ENCODE measurements around the gene LITAFD.

The LITAFD gene

DNA sequence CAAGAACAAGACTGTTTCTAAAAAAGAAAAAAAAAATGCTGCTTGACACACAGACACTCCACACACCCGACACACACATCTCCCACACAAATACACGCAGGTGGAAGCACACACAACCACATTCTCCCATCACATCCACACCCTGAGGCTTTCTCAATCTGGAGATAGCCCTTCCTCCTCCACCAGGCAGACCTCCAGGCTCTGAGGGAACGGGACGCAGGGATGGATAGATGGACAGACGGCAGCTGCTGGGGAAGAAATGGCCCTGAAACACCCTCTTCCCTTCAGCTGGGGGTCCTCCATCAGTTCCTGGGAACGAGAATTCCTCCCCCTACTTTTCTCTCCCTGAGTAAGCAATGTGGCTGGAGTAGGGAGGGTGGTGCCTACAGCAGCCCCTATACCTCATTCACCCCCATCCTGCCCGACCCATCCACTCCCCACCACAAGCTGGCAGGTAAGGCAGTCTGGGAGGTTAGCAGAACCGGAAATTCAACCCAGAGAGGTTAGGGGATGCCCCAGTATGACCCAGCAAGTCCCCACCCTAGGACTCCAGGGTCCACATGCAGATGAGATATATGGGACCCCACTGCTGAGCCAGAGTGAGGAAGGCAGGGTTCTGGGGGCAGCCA is 4.1 kb upstream of the LITAFD start:
- Mint-ChIP-seq H3K27me3 (ENCODE audit: low read depth, poor library complexity) (no peaks in the 10 kb centered on the region), H3K4me3 (no peak overlapping the region), H3K27ac (no peak overlapping the region), H3K4me1 (peaks cover 8% of the 10 kb centered on the region), H3K9me3 (no peaks in the 10 kb centered on the region), H3K36me3 (ENCODE audit: low read depth) (no peaks in the 10 kb centered on the region)
- no peak for DNase-seq
- TF ChIP-seq, protein P1, sequence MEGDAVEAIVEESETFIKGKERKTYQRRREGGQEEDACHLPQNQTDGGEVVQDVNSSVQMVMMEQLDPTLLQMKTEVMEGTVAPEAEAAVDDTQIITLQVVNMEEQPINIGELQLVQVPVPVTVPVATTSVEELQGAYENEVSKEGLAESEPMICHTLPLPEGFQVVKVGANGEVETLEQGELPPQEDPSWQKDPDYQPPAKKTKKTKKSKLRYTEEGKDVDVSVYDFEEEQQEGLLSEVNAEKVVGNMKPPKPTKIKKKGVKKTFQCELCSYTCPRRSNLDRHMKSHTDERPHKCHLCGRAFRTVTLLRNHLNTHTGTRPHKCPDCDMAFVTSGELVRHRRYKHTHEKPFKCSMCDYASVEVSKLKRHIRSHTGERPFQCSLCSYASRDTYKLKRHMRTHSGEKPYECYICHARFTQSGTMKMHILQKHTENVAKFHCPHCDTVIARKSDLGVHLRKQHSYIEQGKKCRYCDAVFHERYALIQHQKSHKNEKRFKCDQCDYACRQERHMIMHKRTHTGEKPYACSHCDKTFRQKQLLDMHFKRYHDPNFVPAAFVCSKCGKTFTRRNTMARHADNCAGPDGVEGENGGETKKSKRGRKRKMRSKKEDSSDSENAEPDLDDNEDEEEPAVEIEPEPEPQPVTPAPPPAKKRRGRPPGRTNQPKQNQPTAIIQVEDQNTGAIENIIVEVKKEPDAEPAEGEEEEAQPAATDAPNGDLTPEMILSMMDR (IDR thresholded peaks at IDR 0.05), result no peak

DNA sequence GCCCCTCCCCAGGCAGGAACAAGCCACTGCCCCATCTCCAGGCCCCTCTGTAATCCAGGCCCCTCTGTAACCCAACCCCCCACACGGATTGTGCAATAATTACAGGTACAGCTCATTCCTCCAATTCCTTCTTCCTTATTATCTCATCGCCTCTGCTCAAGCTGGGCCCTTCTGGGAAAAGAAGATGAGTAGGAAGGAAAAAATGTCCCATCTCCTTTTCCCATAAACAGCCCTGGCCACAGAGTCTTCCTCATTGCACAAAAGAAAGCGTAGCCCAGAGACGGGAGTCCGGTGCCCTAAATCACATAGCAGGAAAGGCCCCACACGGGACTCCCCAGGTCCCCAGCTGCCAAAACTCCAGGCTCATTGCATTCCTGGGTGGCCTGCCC is 3.6 kb upstream of the LITAFD start:
- H3K4me1 Mint-ChIP-seq, result peaks cover 8% of the 10 kb centered on the region
- peak overlapping the region; percentile 92 for H3K27ac Mint-ChIP-seq
- H3K9me3 Mint-ChIP-seq, result no peaks in the 10 kb centered on the region
- TF ChIP-seq, protein P1 (IDR thresholded peaks at IDR 0.05), result no peak
- H3K36me3 Mint-ChIP-seq (ENCODE audit: low read depth), result no peaks in the 10 kb centered on the region
- no peak overlapping the region for H3K4me3 Mint-ChIP-seq
- DNase-seq, result no peak
- no peaks in the 10 kb centered on the region for H3K27me3 Mint-ChIP-seq (ENCODE audit: low read depth, poor library complexity)

DNA sequence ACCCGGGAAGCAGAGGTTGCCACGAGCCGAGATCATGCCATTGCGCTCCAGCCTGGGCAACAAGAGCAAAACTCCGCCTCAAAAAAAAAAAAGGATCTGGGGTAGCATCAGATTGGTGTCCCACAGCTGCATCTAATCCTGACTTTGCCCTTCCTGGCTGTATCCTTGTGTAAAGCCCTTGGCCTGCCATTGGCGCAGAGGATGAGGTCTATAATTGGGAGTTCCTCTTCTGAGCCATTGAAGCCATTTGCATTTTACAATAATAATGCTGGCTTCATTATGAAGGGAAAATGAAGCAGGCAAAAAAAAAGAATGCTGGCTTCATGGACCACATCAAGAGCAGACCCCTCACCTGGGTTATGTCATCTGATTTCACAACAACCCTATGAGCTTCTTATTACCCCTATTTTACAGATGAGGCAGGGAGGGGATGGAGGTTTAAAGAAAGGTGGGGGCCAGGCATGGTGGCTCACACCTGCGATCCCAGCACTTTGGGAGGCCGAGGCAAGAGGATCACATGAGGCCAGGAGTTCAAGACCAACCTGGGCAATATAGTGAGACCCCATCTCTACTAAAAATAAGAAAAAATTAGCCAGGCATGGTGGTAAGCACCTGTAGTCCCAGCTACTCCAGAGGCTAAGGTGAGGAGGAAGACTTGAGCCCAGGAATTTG is 1.2 kb upstream of the LITAFD start:
- TF ChIP-seq, protein P1 (IDR thresholded peaks at IDR 0.05), result no peak
- H3K4me3 Mint-ChIP-seq, result no peak overlapping the region
- peaks cover 18% of the 10 kb centered on the region for H3K4me1 Mint-ChIP-seq
- H3K9me3 Mint-ChIP-seq, result no peaks in the 10 kb centered on the region
- DNase-seq, result no peak
- H3K27me3 Mint-ChIP-seq (ENCODE audit: low read depth, poor library complexity), result no peaks in the 10 kb centered on the region
- no peak overlapping the region for H3K27ac Mint-ChIP-seq
- no peaks in the 10 kb centered on the region for H3K36me3 Mint-ChIP-seq (ENCODE audit: low read depth)

DNA sequence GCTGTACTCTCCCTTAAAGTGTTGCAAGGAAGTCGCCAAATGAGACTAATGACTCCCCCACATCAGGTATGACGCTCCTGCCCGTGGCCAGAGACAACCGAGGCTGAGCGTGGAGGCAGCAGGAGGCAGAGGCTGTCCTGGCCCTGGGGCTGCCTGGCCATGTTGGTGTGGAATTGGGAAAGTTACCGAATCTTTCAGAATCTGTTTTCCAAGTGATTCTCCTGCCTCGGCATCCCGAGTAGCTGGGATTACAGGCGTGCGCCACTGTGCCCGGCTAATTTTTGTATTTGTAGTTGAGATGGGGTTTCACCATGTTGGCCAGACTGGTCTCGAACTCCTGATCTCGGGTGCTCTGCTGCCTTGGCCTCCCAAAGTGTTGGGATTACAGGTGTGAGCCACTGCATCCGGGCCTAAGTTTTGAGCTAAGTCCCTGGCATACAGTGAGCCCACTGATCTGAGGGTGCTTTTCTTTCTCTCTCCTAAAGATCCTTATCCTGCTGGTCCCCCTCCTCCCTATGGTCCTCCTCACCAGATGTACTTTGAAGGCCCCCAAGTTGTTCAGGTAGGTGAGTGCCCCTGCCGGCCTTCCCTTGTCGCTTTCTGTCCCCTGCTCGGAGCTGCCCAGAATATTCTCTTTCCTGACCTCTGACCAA is 700 bp downstream of the LITAFD start:
- DNase-seq, result no peak
- H3K27ac Mint-ChIP-seq, result peak overlapping the region; percentile 75

DNA sequence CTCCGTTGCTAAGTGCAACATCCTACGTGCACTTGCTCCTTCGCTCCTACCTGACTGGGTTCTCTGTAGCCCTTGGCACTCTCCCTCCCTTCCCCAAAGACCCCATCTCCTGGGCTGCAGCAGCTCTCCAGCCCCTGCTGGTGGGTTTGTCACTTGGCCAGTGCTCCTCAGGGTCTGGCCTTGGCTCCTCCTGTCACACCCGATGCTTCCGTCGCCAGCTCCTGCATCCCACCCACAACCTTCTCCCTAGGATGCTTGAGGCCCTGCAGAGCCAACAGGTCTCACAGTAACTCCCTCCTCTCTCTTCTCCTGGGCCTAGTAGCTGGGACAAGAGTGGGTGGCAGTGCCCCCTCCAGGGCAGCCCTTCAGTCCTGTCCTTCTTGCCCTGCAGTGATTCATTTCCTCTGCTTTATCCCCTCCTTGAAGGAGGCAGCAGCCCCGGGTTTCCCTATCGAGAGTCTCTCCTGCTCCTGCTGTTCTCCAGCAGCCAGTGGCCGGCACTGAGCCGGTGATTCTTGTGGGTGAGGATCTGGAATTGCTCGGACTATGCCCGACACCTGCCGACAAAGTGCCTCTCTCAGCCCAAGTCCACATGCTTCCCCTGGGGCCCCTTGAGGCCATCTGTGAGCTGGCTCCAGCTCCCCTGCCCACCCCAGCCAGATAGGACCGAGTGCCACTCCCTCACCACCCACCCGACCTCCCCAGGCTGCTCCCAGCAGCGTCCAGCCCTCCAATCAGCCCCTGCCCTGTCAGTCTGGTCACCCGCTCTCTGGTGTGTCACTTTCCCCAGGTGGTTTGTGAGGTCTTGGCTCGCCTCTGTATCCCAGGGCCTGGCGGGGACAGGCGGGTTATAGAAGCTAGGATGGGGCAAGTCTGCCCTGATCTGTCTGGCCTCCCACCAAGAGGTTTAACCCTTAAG is 3.8 kb downstream of the LITAFD start:
- no peak for DNase-seq
- H3K36me3 Mint-ChIP-seq (ENCODE audit: low read depth), result peaks cover 20% of the 10 kb centered on the region
- no peaks in the 10 kb centered on the region for H3K27me3 Mint-ChIP-seq (ENCODE audit: low read depth, poor library complexity)
- H3K9me3 Mint-ChIP-seq, result no peaks in the 10 kb centered on the region
- peaks cover 46% of the 10 kb centered on the region for H3K4me1 Mint-ChIP-seq
- TF ChIP-seq, protein P1 (IDR thresholded peaks at IDR 0.05), result no peak
- H3K4me3 Mint-ChIP-seq, result no peak overlapping the region
- H3K27ac Mint-ChIP-seq, result peak overlapping the region; percentile 81

More for the DNA sequence above, 700 bp downstream of the LITAFD start:
- H3K4me3 Mint-ChIP-seq, result no peak overlapping the region
- no peaks in the 10 kb centered on the region for H3K9me3 Mint-ChIP-seq
- peaks cover 35% of the 10 kb centered on the region for H3K4me1 Mint-ChIP-seq
- H3K27me3 Mint-ChIP-seq (ENCODE audit: low read depth, poor library complexity), result no peaks in the 10 kb centered on the region
- H3K36me3 Mint-ChIP-seq (ENCODE audit: low read depth), result peaks cover 9% of the 10 kb centered on the region
- TF ChIP-seq, protein P1 (IDR thresholded peaks at IDR 0.05), result no peak
